Kidney (tissue), 14 donors: ENCODE data around the gene SMPX. TPM values are rescaled to one million over a fixed set of nuclear protein-coding genes. Genes with fewer than 3 reads are reported as not detected.

Experiments used
- DNase-seq, 5 donors: peaks; one replicate each; pipeline ENCODE4 v3.0.0-alpha.2; 2013 to 2020
- FAIRE-seq: peaks from 2 replicates; lab custom pipeline; 2012; peaks lifted over from hg19 to GRCh38; lab: Jason Lieb, UNC
- H3K27ac ChIP-seq, 2 donors: one replicate each; pipeline ENCODE4 v1.7.0; 2013; ENCODE audit warnings: low read depth in 2 of 2, low read length in 2 of 2, inconsistent platforms in 1 of 2
- H3K27me3 ChIP-seq: one replicate; pipeline ENCODE4 v1.7.1; 2013; ENCODE audit warnings: low read length, inconsistent platforms; ENCODE audit not compliant: control insufficient read depth, insufficient read depth
- H3K36me3 ChIP-seq, 3 donors: one replicate each; pipeline versions ENCODE4 v1.7.0 to v1.7.1; 2013; ENCODE audit warnings: low read length in 3 of 3, control low read depth in 1 of 3, inconsistent platforms in 1 of 3; ENCODE audit not compliant: insufficient read depth in 3 of 3, control insufficient read depth in 2 of 3
- H3K4me1 ChIP-seq, 3 donors: one replicate each; pipeline versions ENCODE4 v1.7.0 to v1.7.1; 2013; ENCODE audit warnings: low read length in 3 of 3, inconsistent platforms in 1 of 3, low read depth in 1 of 3; ENCODE audit not compliant: control insufficient read depth in 2 of 3, insufficient read depth in 2 of 3
- H3K4me3 ChIP-seq, 3 donors: one replicate each; pipeline versions ENCODE4 v1.7.0 to v1.8.1; 2013; ENCODE audit warnings: low read length in 3 of 3, control low read depth in 1 of 3, inconsistent platforms in 1 of 3
- H3K9ac ChIP-seq, 3 donors: one replicate each; pipeline versions ENCODE4 v1.7.0 to v1.7.1; 2013; ENCODE audit warnings: low read length in 3 of 3, control low read depth in 1 of 3, inconsistent platforms in 1 of 3
- H3K9me3 ChIP-seq, 3 donors: one replicate each; pipeline versions ENCODE4 v1.7.0 to v1.7.1; 2013; ENCODE audit warnings: low read length in 3 of 3, control low read depth in 1 of 3, inconsistent platforms in 1 of 3; ENCODE audit not compliant: control insufficient read depth in 2 of 3, insufficient read depth in 1 of 3
- intact Hi-C: fragments of 100-400 bp; cut with DNase I; formaldehyde crosslinking; loops from one replicate; pipeline ENCODE4 v1.11.1; 2022
- polyA plus RNA-seq: library from polyadenylated mRNA; stranded (reverse); fragments of 350-450 nt; fragmentation: Illumina TruSeq; extraction: RNeasy Lipid Tissue Mini Kit (QIAGEN cat#74804); gene quantifications from one replicate; pipeline ENCODE4 v1.2.3, GENCODE V29; 2014; ENCODE audit warnings: low read depth, low replicate concordance; ENCODE audit not compliant: insufficient read depth
- total RNA-seq: library from RNA; stranded (reverse); fragmentation: NEBNext Ultra II Directional; extraction: Animal tissue kit (Norgen Biotek cat#: 25700); gene quantifications from one replicate; pipeline ENCODE4 v1.2.1, GENCODE V29; 2021
- TF ChIP-seq, protein P1 (sequence below): IDR thresholded peaks from 3 replicates; pipeline ENCODE4 v1.5.1; 2012; ENCODE audit warnings: mild to moderate bottlenecking, moderate library complexity, borderline replicate concordance; ENCODE audit not compliant: insufficient read depth; ENCODE audit errors: extremely low read depth
- donor health status: control.
- donor health status: control.
- donor health status: control.
- donor health status: control.
- donor health status: control.
- donor health status: DM: yes; HTN: yes; CAD: no.
- donor health status: Normal renal cell carcinoma (clear cell type).

The SMPX gene
- total and polyA plus RNA-seq, 2 donors from 2014 or later: not detected

DNA sequence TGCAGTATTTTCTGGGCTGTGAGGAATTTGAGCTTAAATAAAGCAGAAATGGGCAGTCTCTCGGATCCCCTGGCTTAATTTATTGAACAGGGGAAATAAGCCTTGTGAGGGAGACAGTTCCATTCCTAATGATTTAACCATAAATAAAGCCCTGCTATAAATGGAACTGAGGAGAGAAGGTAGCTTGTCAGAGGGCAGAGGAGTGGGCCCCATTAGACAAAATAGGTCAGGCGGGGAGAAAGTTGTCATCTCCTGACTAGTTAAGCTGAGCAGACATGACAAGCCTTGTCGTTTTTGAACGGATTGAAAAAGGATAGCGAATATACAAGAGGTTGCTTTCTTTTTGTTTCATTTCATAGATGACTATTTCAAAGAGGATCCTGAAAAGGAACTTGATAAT, 39.3 kb downstream of the SMPX start:
- no peak overlapping the region for H3K27ac ChIP-seq
- TF ChIP-seq, protein P1, sequence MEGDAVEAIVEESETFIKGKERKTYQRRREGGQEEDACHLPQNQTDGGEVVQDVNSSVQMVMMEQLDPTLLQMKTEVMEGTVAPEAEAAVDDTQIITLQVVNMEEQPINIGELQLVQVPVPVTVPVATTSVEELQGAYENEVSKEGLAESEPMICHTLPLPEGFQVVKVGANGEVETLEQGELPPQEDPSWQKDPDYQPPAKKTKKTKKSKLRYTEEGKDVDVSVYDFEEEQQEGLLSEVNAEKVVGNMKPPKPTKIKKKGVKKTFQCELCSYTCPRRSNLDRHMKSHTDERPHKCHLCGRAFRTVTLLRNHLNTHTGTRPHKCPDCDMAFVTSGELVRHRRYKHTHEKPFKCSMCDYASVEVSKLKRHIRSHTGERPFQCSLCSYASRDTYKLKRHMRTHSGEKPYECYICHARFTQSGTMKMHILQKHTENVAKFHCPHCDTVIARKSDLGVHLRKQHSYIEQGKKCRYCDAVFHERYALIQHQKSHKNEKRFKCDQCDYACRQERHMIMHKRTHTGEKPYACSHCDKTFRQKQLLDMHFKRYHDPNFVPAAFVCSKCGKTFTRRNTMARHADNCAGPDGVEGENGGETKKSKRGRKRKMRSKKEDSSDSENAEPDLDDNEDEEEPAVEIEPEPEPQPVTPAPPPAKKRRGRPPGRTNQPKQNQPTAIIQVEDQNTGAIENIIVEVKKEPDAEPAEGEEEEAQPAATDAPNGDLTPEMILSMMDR: no peak
- no peaks in the 10 kb centered on the region for H3K4me1 ChIP-seq
- H3K9me3 ChIP-seq: no peaks in the 10 kb centered on the region
- H3K9ac ChIP-seq: no peak overlapping the region
- intact Hi-C loops: no loop called here
- FAIRE-seq: no peak
- H3K27me3 ChIP-seq: no peaks in the 10 kb centered on the region
- no peaks in the 10 kb centered on the region for H3K36me3 ChIP-seq
- no peak overlapping the region for H3K4me3 ChIP-seq
- DNase-seq: no peak

DNA sequence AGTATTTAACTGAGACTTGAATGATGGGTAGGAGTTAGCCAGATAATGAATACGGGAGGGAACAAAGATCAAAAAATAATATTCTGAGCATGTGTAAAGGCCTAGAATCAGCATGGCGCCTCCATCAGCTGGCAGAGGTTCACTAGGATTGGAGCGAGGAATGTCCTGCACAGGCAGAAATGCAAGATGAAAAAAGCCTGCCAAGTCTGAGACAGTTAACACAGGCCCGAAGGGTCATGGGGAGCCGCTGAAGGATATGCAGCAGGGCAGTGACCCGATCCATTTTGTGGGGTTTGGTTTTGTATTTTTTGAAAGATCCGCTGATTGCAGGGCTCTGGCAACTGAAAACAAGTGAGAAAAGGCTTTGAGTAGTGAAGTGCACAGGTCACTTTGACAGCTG, 40.1 kb downstream of the SMPX start:
- Histone ChIP-seq H3K4me3 (no peak overlapping the region), H3K36me3 (no peaks in the 10 kb centered on the region), H3K27me3 (no peaks in the 10 kb centered on the region), H3K27ac (no peak overlapping the region), H3K9ac (no peak overlapping the region), H3K4me1 (no peaks in the 10 kb centered on the region), H3K9me3 (no peaks in the 10 kb centered on the region)
- DNase-seq: no peak
- intact Hi-C loops: no loop called here
- TF ChIP-seq, protein P1: no peak
- FAIRE-seq: no peak

DNA sequence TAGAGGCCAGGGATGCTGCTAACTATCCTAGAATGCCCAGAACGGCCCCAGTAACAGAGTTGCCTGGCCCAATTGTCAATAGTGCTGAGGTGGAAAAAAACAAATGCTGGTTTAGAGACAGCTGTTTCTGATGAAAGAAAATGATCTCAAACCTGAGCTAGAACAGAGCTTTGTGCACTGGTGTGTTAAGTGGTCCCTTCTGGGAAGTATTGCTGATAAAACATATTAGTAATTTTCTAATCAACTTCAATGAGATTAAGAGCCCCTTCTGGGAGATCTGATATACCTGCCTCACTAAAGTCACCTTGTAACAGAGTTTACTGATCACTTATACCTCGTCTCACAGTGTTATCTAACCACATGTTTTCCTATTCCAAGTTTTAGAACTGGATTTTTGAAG, 42.1 kb downstream of the SMPX start:
- H3K9me3 ChIP-seq: no peaks in the 10 kb centered on the region
- DNase-seq: no peak
- H3K4me3 ChIP-seq: no peak overlapping the region
- no peak overlapping the region for H3K27ac ChIP-seq
- no peaks in the 10 kb centered on the region for H3K36me3 ChIP-seq
- no peaks in the 10 kb centered on the region for H3K27me3 ChIP-seq
- no peaks in the 10 kb centered on the region for H3K4me1 ChIP-seq
- no peak for FAIRE-seq
- no peak overlapping the region for H3K9ac ChIP-seq
- intact Hi-C loops: no loop called here
- TF ChIP-seq, protein P1: no peak

DNA sequence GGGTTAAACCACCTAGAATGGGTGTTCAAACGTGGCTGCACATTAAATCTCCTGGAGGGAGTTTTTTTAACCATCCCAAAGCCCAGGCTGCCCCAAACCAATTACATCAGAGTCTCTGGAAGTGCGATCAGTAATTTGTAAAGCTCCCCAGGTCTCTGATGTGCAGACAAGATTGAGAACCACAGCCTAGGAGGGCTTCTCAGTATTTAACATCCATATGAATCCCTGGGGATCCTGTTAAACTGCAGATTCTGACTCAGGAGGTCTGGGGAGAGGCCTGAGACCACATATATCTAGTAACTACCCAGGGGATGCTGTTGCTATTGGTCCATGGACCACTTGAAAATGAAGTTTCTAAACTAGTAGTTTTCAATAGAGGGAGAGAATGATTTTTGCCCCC, 42.6 kb downstream of the SMPX start:
- no peak for FAIRE-seq
- Histone ChIP-seq H3K27ac (no peak overlapping the region), H3K9me3 (no peaks in the 10 kb centered on the region), H3K9ac (no peak overlapping the region), H3K4me1 (no peaks in the 10 kb centered on the region), H3K4me3 (no peak overlapping the region), H3K27me3 (no peaks in the 10 kb centered on the region), H3K36me3 (no peaks in the 10 kb centered on the region)
- intact Hi-C loops: no loop called here
- TF ChIP-seq, protein P1: no peak
- no peak for DNase-seq
